IPS-18c (cell line): ENCODE data around the gene RPS3.
A peak's percentile ranks its signal among the peaks of the same experiment; 100 is the strongest.

Experiments used
- H3K4me3 ChIP-seq: 2 replicates; pipeline ENCODE4 v1.7.0; 2013; ENCODE audit warnings: low read depth, mild to moderate bottlenecking, low read length, moderate library complexity; ENCODE audit not compliant: insufficient read depth
- H3K9me3 ChIP-seq: one replicate; pipeline ENCODE4 v1.6.1; 2013; ENCODE audit warnings: mild to moderate bottlenecking, low read length, moderate library complexity; ENCODE audit not compliant: control insufficient read depth, insufficient read depth

RPS3 gene

GRCh38 chr11:75428281-75428724 lies 29.0 kb downstream of the RPS3 start:
- peaks cover 14% of the 10 kb centered on the region for H3K9me3 ChIP-seq
- no peak overlapping the region for H3K4me3 ChIP-seq

- H3K4me3 ChIP-seq = no peak overlapping the region; the same call in 1 of the 2 replicates
Observed at GRCh38 chr11:75428989-75429640, 29.8 kb downstream of the RPS3 start.

GRCh38 chr11:75429641-75429901 lies 30.3 kb downstream of the RPS3 start:
- Histone ChIP-seq H3K4me3 (no peak overlapping the region), H3K9me3 (peaks cover 14% of the 10 kb centered on the region)

More at GRCh38 chr11:75428989-75429640, 29.8 kb downstream of the RPS3 start:
- H3K9me3 ChIP-seq = peaks cover 14% of the 10 kb centered on the region

DNA sequence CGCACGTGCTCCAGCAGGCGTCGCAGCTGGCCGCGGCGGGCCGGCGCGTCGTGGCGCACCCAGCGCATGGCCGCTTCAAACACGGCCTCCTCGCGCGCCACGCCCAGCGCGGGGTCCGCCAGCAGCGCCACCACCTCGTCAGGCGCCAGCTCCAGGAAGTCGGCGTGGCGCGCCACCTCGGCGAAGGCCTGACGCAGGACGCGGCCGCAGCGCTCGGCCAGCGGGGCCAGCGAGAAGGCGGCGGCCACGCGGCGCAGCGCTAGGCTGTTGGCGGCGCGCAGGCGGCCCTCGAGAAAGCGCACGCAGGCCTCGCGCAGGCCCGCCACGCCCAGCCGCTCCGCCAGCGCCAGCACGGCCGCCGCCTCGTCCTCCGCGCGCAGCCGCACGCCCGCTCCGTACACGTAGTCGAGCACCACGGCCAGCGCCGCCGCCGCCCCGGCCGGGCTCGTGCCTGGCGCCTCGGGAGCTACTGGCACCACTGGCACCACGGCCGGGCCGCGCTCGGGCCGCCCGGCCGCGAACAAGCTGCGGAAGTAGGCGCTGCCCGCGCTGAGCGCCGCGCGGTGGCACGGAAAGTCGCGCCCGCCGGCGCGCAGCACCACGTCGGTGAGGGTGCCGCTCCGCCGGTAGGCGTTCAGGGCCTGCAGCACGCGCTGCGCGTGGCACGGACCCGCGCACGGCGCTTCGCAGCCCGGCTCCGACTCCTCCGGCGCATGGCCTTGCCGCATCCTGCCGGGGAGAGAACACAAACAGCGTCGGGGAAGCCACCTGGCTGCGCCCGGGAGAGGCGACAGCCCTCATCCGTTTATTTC lies 30.8 kb downstream of the RPS3 start:
- H3K4me3 ChIP-seq = peak overlapping the region; percentile 45
- H3K9me3 ChIP-seq = peaks cover 14% of the 10 kb centered on the region

DNA sequence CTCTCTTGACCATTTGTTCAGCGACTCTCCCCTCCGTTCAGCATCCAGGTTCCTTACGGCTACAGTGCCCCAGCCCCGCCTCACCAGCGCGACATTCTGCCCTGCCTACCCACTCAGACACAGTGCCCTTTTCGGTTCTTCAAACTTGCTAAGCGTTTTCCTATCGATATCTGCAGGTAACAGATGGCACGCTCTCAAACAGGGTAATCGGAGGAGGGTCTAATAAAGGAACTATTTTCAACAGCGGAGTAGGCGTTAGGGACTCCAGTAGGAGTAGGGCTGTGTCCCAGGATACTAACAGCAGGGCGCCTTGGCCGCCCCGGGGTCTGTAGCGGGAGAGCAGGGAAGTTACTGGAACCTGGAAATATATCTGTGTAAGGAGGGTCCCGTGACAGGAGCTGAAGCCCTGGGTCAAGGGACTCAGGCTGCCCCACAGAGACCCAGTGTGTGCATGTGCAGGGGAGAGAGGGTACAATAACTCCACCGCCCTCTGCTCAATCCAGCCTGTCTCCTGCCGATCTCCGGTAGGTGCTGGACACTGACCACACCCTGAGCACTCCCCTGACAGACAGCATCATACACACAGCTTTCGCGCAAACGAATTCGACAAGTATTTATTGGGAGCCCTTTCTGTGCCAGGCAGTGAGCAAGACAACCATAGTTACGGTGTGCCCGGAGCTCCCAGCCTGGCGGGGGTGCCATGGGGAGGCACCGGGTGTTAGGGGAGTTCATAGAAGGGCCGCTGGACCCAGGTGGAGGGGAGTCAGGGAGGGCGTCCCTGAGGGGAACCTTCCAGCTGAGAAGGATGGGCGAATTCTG lies 31.6 kb downstream of the RPS3 start:
- H3K4me3 ChIP-seq = peak overlapping the region; percentile 45; the same call in 1 of the 2 replicates
- H3K9me3 ChIP-seq = peaks cover 14% of the 10 kb centered on the region

DNA sequence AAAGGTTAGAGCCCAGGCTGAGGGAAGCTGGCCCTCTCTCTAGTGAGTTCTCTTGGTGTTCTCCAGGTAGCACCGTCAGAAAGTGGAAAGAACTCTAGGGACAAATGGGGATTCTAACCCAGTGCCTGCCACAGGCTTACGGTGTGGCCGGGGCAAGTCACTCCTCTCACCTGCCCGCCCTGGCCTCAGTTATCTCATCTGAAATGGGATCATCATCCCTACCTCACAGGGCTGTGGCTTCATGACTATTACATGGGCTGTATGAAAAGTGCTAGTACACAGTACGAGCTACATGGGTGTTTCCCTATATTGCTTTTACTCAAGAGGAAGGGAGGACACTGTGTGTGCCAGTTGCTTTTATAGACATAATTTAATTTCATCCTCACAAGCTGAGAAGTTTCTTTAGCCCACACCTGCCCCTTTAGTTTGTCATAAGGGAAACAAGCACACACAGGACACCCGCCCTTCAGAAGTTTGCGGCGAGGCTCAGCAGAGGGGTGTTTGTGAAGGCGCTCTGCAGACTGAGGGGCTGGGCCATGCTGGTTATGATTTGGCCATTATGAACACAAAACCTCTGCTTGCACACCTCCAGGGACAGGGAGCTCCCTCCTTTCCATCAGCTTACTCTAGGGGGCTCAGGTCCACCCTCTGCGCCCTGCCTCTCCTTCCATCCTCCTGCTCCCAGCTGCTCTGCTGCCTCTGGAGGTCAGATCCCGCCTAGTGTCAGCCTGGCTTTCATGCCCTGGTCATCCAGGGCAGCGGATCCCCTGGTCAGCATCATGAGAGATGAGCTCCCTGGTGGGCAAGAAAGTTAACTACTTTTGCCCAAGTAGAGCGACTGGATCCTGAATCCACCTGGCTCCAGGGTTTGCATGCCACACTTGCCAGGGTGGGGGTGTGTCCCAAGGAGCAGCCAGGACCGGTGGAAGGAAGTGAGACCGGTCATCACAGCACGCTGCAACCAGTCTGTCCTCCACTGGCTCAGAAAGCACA lies 32.5 kb downstream of the RPS3 start:
- Histone ChIP-seq H3K4me3 (no peak overlapping the region), H3K9me3 (peaks cover 14% of the 10 kb centered on the region)

DNA sequence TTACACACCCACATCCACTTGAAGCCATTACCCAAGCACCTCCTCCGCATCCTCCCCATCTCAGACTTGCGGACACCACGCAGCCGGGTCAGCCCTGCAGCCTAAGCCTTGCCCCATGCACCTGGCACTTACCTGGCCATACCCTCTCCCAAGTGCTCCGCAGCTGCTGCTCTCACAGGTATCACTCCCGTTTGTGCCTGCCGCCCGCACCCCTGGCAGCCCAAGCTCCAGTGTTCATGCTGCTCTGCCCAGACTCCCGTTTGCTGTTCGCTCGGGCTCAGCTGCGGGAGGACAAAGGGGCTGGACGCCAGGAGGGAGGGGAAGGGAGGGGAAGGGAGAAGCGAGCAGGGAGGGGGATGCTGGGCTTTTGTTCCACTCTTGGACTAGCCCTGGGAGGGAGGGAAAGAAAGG lies 33.6 kb downstream of the RPS3 start, which contains the start of gene KLHL35:
TSS of gene KLHL35 (minus strand) at position 293 of the 411 bp plus-strand sequence. CDS start 2,574 bp downstream, outside the sequence.
- peak within 1 kb of the TSS; percentile 40 for H3K4me3 ChIP-seq
- H3K9me3 ChIP-seq = peaks cover 14% of the 10 kb centered on the region

DNA sequence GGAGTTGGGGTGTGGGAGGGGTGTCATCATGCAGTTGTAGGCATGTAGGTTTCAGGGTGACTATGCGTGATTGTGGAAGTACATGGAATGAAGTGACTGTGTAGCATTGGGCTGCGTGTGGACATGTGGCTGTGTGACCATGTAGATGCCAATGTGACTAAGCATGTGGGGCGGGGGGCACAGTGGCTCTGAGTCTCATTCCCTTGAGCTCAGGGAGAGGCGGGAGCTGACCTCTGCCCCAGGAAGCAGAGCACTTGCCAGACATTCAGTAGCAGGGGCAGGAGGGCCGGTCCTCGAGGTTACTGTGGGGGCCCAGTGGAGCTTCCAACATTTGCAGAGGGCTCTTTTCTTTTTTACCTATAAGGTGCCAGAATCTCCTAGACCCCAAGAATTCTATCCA lies 34.1 kb downstream of the RPS3 start:
- H3K4me3 ChIP-seq = no peak overlapping the region
- H3K9me3 ChIP-seq = peaks cover 14% of the 10 kb centered on the region

DNA sequence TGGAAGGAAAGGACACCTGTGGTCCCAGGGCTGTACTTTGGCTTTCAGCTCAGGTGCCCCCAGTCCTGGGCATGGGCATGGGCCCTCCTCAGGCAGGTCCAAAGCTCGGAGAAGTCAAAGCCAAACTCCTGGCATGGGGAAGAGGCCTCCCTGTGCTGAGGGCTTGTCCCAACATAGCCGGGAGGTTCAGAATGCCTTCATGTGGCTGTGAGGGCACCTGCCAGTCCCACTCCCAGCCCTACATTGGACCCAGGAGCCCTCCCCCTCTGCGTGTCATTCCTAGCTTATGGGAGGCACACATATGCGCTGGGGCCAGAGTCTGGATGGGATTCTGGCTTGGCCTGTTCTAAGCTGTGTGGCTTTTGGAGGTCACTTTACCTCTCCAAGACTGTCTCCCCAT lies 34.7 kb downstream of the RPS3 start:
- no peak overlapping the region for H3K4me3 ChIP-seq
- peaks cover 11% of the 10 kb centered on the region for H3K9me3 ChIP-seq

- Histone ChIP-seq H3K9me3 (peaks cover 3% of the 10 kb centered on the region), H3K4me3 (no peak overlapping the region)
Observed at GRCh38 chr11:75434886-75435570, 35.7 kb downstream of the RPS3 start.

DNA sequence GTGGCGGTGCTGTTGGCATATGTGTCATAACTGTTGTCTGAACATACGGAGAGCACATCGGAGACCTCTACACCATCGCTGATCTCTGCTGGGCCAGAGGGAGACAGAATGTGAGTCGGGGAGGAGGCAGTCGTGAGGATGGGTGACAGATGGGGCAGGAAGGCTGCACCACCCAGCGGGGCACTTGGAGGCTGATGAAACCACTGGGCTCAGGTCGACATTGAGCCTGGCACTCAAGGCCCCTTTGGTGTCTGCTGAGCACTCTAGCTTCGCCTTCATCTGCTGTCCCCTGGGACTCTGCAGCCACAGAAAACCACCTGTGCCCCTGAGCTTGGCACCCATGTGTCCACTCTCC lies 36.2 kb downstream of the RPS3 start:
- Histone ChIP-seq H3K9me3 (peaks cover 3% of the 10 kb centered on the region), H3K4me3 (no peak overlapping the region)

DNA sequence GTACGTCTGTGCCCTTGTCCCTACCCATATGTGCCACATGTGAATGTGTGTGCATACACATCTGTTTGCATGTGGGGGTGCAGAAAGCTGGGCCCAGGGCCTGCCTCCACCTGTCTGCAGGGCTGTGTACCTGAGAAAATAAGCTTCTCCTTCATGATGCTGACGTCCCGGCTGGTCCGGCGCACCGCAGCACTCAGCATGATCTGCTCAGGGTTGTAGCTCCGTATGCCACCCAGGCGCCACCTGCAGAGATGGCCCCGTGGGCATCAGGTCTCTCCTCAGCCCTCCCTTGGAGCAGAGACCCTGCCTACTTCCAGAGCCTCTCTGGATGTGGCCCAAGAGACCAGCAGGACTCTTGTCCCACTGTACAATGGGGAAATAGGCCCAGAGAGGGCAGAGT lies 37.5 kb downstream of the RPS3 start:
- Histone ChIP-seq H3K4me3 (no peak overlapping the region), H3K9me3 (no peaks in the 10 kb centered on the region)

DNA sequence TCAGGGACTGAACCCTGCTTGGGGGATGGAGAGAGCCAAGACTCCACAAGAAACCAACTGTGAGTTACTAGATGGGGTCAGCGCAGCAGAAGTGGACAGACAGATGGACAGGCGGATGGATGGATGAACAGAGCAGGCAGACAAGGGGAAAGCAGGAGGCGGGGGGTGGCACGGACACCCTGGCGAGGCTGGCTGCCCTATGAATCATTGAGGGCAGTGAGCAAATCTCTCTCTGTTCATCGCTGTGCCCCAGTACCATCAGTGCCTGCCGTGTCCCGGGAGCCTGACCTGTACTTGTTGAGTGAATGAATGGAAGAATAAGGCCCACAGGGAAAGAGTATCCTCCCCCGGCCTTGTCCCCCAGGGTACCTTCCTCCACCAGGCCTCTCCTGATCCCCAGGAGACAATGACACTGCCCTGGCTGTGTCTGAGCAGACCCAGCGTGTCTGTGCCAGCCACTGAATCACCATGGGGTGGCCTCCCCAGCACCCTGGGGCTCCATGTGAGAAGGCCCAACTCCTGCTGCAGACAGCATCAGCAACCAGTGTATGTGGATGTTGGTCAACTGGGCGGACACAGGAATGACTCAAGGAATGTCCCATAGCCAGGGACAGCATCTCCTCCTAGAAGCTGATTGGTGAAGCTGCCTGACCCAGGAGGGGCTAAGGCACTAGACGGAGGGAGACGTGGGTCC lies 38.8 kb downstream of the RPS3 start:
- Histone ChIP-seq H3K4me3 (no peak overlapping the region), H3K9me3 (no peaks in the 10 kb centered on the region)

DNA sequence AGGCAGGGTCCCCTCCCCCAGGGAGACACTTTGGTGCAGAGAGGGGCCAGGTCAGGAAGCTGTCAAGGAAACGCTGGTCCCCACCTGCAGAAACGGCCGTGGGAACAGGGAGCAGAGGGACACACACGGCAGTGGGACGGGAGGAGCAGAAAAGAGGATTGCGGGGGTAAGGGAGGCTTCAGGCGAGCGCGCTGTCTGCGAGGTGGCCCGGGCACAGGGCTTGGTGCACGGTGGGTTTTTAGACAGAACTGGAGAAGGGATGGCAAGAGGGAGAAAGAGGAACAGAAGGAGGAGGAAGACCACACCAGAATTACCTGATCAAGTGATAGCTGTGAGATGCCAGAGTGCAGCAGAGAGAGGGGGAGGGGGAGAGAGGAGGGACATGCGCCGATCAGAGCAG lies 39.7 kb downstream of the RPS3 start:
- H3K4me3 ChIP-seq = no peak overlapping the region

GRCh38 chr11:75439495-75440120 lies 40.3 kb downstream of the RPS3 start:
- Histone ChIP-seq H3K9me3 (no peaks in the 10 kb centered on the region), H3K4me3 (no peak overlapping the region)

More for the DNA sequence above, 39.7 kb downstream of the RPS3 start:
- no peaks in the 10 kb centered on the region for H3K9me3 ChIP-seq
